ENCODE measurements around the gene FBXW9. TPM values are rescaled to one million over a fixed set of nuclear protein-coding genes. Genes with fewer than 3 reads are reported as not detected.

The FBXW9 gene
- total RNA-seq, 2 experiments from 2014 or later: 8.3 to 8.8 TPM

DNA sequence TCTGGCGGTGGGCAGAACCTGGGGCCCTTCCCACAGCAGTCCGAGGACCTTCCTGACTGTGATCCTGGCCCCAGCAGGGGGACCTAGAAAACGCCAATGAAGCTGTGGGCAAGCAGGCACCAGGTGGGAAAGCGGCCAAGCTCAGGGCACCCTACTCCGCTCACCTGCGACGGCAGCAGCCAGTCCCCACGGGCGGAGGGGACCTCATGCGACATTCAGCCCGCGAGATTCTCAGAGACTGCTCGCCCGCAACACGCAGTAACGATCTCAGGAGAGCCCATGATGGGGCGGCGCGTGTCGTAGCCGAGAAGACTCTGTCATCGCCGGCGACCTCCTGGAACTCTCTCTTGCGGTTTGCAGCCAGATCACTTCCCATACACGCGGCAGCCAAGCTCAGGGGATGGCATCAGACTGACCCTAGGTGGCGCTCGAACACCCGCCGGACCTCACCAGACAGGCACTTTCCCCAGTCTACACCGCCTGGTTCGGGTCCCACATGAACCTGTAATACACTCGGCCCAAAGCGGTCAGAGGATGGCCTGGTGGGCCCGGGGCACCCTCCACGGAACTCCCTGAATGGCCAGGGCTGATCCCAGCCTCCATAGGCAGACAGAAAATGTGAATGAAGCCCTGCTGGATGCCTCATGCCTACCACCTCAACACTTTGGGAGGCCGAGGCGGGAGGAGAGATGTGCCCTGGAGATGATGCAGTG is 56.4 kb downstream of the FBXW9 start:
- peak; percentile 94 for ATAC-seq
- H3K27ac Mint-ChIP-seq: peak overlapping the region; percentile 85
- ChIA-PET POLR2A (interaction anchor here (0.7 to 1.0 kb wide), 3 partner anchors 9 to 149 kb away, joined by 3 to 4 read pairs (median 3); partner anchors contain the start of gene ZNF490), CTCF (interaction anchor here (0.5 to 1.9 kb wide), 21 partner anchors 9 to 1472 kb away, joined by 3 to 7 read pairs (median 3); partner anchors contain the start of genes MAN2B1, ZNF490 and ZNF791)
- DNase-seq: peak; percentile 95
- peaks cover 23% of the 10 kb centered on the region for H3K4me1 Mint-ChIP-seq
- peak overlapping the region; percentile 70 for H3K4me3 Mint-ChIP-seq
- intact Hi-C loops (cut with DNase I, micrococcal nuclease): loop anchor here (1.0 kb wide), 3 partner anchors 29 to 76 kb away; partner anchors contain the start of genes ZNF490 (in 1 of the 2) and ZNF791 (in 1 of the 2)
- H3K27me3 Mint-ChIP-seq: no peaks in the 10 kb centered on the region
- no peaks in the 10 kb centered on the region for H3K9me3 Mint-ChIP-seq (ENCODE audit: low read depth)
- peaks cover 11% of the 10 kb centered on the region for H3K36me3 Mint-ChIP-seq (ENCODE audit: low read depth)

Other genes with a start within 250 kb of the FBXW9 start
- 1 to 10 TPM; 1.7 to 2.1 TPM for gene ZNF709, start 211.8 kb downstream of the FBXW9 start, total RNA-seq
- 1 to 10 TPM; 5.2 to 5.6 TPM for gene ZNF564, start 145.1 kb downstream of the FBXW9 start, total RNA-seq
- gene ZNF490, start 85.8 kb downstream of the FBXW9 start, total RNA-seq: 1 to 10 TPM; 7.7 to 8.7 TPM
- 10 to 100 TPM; 16.1 to 18.1 TPM for gene ZNF791, start 85.7 kb downstream of the FBXW9 start, total RNA-seq
- gene MAN2B1, start 29.9 kb downstream of the FBXW9 start, total RNA-seq: 100 to 1,000 TPM; 118 to 154 TPM
- 10 to 100 TPM; 13.5 to 19.5 TPM for gene WDR83, start 29.8 kb downstream of the FBXW9 start, total RNA-seq
- gene DHPS, start 14.8 kb downstream of the FBXW9 start, total RNA-seq: 100 to 1,000 TPM; 101 to 112 TPM
- not detected for gene GNG14, start 8.6 kb downstream of the FBXW9 start, total RNA-seq
- 100 to 1,000 TPM in 1 of 2 experiments, 10 to 100 TPM in 1; 84.8 to 101 TPM for gene TNPO2, start 27.3 kb upstream of the FBXW9 start, total RNA-seq
- gene TRIR, start 38.1 kb upstream of the FBXW9 start, total RNA-seq: 100 to 1,000 TPM; 160 to 215 TPM
- gene GET3, start 40.9 kb upstream of the FBXW9 start, total RNA-seq: 10 to 100 TPM; 53.7 to 61.9 TPM
- gene BEST2, start 55.2 kb upstream of the FBXW9 start, total RNA-seq: not detected
- 10 to 100 TPM; 20.4 to 20.9 TPM for gene HOOK2, start 78.9 kb upstream of the FBXW9 start, total RNA-seq
- 100 to 1,000 TPM; 375 to 412 TPM for gene JUNB, start 94.9 kb upstream of the FBXW9 start, total RNA-seq
- 100 to 1,000 TPM; 261 to 325 TPM for gene PRDX2, start 105.2 kb upstream of the FBXW9 start, total RNA-seq
- gene THSD8, start 105.4 kb upstream of the FBXW9 start, total RNA-seq: 10 to 100 TPM; 31.0 to 48.2 TPM
- gene RNASEH2A, start 110.0 kb upstream of the FBXW9 start, total RNA-seq: 10 to 100 TPM; 27.0 to 51.1 TPM
- not detected for gene RTBDN, start 137.9 kb upstream of the FBXW9 start, total RNA-seq
- 1 to 10 TPM; 1.8 to 2.7 TPM for gene MAST1, start 141.9 kb upstream of the FBXW9 start, total RNA-seq
- 10 to 100 TPM; 22.5 to 24.3 TPM for gene DNASE2, start 184.8 kb upstream of the FBXW9 start, total RNA-seq
- gene KLF1, start 190.6 kb upstream of the FBXW9 start, total RNA-seq: under 1 TPM; 0.18 to 0.37 TPM
- 10 to 100 TPM; 36.2 to 41.1 TPM for gene GCDH, start 194.5 kb upstream of the FBXW9 start, total RNA-seq
- gene SYCE2, start 222.7 kb upstream of the FBXW9 start, total RNA-seq: 1 to 10 TPM; 2.7 to 3.5 TPM
- gene FARSA, start 237.1 kb upstream of the FBXW9 start, total RNA-seq: 100 to 1,000 TPM; 120 to 142 TPM
- gene CALR, start 242.0 kb upstream of the FBXW9 start, total RNA-seq: 100 to 1,000 TPM; 557 to 569 TPM
- gene RAD23A, start 249.2 kb upstream of the FBXW9 start, total RNA-seq: 100 to 1,000 TPM; 189 to 265 TPM

All from activated CD4-positive, alpha-beta T cell treated with anti-CD3 and anti-CD28 coated beads for 36 hours (primary cell).